Measurements from ENCODE around the gene AXIN1. TPM values are rescaled to one million over a fixed set of nuclear protein-coding genes. Genes with fewer than 3 reads are reported as not detected.

AXIN1 gene
- total RNA-seq, 1 experiment from 2014 or later, result 26.9 TPM

GRCh38 chr16:377419-377951, 25.0 kb upstream of the AXIN1 start:
- no TSS peak for BruUV-seq (replicated peaks)
- DNase-seq, result no peak
- no peak overlapping the region for H3K4me3 ChIP-seq (ENCODE audit: low read length)
- no peaks in the 10 kb centered on the region for H3K4me1 ChIP-seq (ENCODE audit: insufficient read depth, low read length)
- TF ChIP-seq CTCF (conservative IDR thresholded peaks at IDR 0.05; ENCODE audit: low read depth, low read length), result no peak
- TF ChIP-seq EZH2 (IDR thresholded peaks at IDR 0.05; ENCODE audit: low read length, unreplicated experiment), result no peak
- no peak for TF ChIP-seq EZH2phosphoT487 (IDR thresholded peaks at IDR 0.05; ENCODE audit: borderline replicate concordance, low read length)
- no peaks in the 10 kb centered on the region for H4K20me1 ChIP-seq (ENCODE audit: low read length)
- no peak overlapping the region for H3K27ac ChIP-seq (ENCODE audit: low read length)
- intact Hi-C loops (cut with micrococcal nuclease), result no loop called here
- no peak for ATAC-seq
- no peak overlapping the region for H2AFZ ChIP-seq (ENCODE audit: low read length)
- H3K4me2 ChIP-seq (ENCODE audit: low read length), result no peak overlapping the region
- H3F3A ChIP-seq (ENCODE audit: low read length, unreplicated experiment), result no peaks in the 10 kb centered on the region
- H3K36me3 ChIP-seq (ENCODE audit: low read depth, low read length), result no peaks in the 10 kb centered on the region
- no peaks in the 10 kb centered on the region for H3K9me2 ChIP-seq (replicated peaks; ENCODE audit: low read length)
- H3K27me3 ChIP-seq (ENCODE audit: low read length), result no peaks in the 10 kb centered on the region
- H3K79me2 ChIP-seq (ENCODE audit: low read length), result peaks cover 22% of the 10 kb centered on the region
- no peaks in the 10 kb centered on the region for H3K9me3 ChIP-seq (ENCODE audit: low read length)
- H3K9ac ChIP-seq (ENCODE audit: low read length), result no peak overlapping the region
- ChIA-PET POLR2A (ENCODE audit: unreplicated experiment) (no interaction called here), CTCF (no interaction called here)

GRCh38 chr16:376817-377418, 24.4 kb upstream of the AXIN1 start:
- Histone ChIP-seq H3K4me1 (ENCODE audit: insufficient read depth, low read length) (no peaks in the 10 kb centered on the region), H3K9me3 (ENCODE audit: low read length) (no peaks in the 10 kb centered on the region), H4K20me1 (ENCODE audit: low read length) (no peaks in the 10 kb centered on the region), H3K79me2 (ENCODE audit: low read length) (peaks cover 22% of the 10 kb centered on the region), H3K9ac (ENCODE audit: low read length) (no peak overlapping the region), H3K27ac (ENCODE audit: low read length) (no peak overlapping the region), H3K27me3 (ENCODE audit: low read length) (no peaks in the 10 kb centered on the region), H3K4me2 (ENCODE audit: low read length) (no peak overlapping the region), H3K4me3 (ENCODE audit: low read length) (no peak overlapping the region), H3K9me2 (replicated peaks; ENCODE audit: low read length) (no peaks in the 10 kb centered on the region), H2AFZ (ENCODE audit: low read length) (no peak overlapping the region), H3K36me3 (ENCODE audit: low read depth, low read length) (no peaks in the 10 kb centered on the region), H3F3A (ENCODE audit: low read length, unreplicated experiment) (no peaks in the 10 kb centered on the region)
- intact Hi-C loops (cut with micrococcal nuclease), result no loop called here
- TF ChIP-seq CTCF (conservative IDR thresholded peaks at IDR 0.05; ENCODE audit: low read depth, low read length) (no peak), EZH2phosphoT487 (IDR thresholded peaks at IDR 0.05; ENCODE audit: borderline replicate concordance, low read length) (no peak), EZH2 (IDR thresholded peaks at IDR 0.05; ENCODE audit: low read length, unreplicated experiment) (no peak)
- DNase-seq, result no peak
- CTCF ChIA-PET, result no interaction called here
- no peak for ATAC-seq
- POLR2A ChIA-PET (ENCODE audit: unreplicated experiment), result no interaction called here
- no TSS peak for BruUV-seq (replicated peaks)

Measured in PC-3 (cell line).